A673 (cell line): ENCODE data around the gene PLCG2. TPM values are rescaled to one million over a fixed set of nuclear protein-coding genes. Genes with fewer than 3 reads are reported as not detected.

Experiments
- BruUV-seq: library from RNA; stranded (reverse); fragments of 400-500 nt; replicated peaks from 2 replicates; lab custom pipeline; 2021; lab: Mats Ljungman, UMichigan
- CTCF ChIA-PET: fragments of 300-600 bp; sonication (Branson Sonifier 250); formaldehyde crosslinking; loops from one replicate; lab custom pipeline; 2022; ENCODE audit warnings: antibody characterized with exemption; lab: Charles Lee
- POLR2A ChIA-PET: fragments of 300-600 bp; sonication (Branson Sonifier 250); formaldehyde crosslinking; loops from one replicate; lab custom pipeline; 2022; ENCODE audit warnings: antibody characterized with exemption; ENCODE audit not compliant: low non-redundant PET; lab: Charles Lee
- DNase-seq: peaks from one replicate; pipeline ENCODE4 v3.0.0-alpha.2; 2015; ENCODE audit warnings: low spot score
- H3K27ac ChIP-seq: fragments of 200-600 bp; sonication (generic); 2 replicates; pipeline ENCODE4 v1.5.1; 2016; ENCODE audit warnings: mixed run types, low read depth, mild to moderate bottlenecking, mixed read lengths, antibody characterized with exemption, low read length; ENCODE audit not compliant: poor library complexity, severe bottlenecking
- H3K27me3 ChIP-seq: fragments of 200-600 bp; sonication (generic); replicated peaks from 2 replicates; pipeline ENCODE4 v1.6.1; 2017; ENCODE audit warnings: mixed run types, low read depth, mild to moderate bottlenecking, mixed read lengths, antibody characterized with exemption, low read length; ENCODE audit not compliant: insufficient read depth, poor library complexity
- H3K36me3 ChIP-seq: fragments of 200-600 bp; sonication (generic); 2 replicates; pipeline ENCODE4 v1.6.1; 2016; ENCODE audit warnings: mixed run types, mild to moderate bottlenecking, mixed read lengths, antibody characterized with exemption, low read length; ENCODE audit not compliant: insufficient read depth, poor library complexity, severe bottlenecking
- H3K4me1 ChIP-seq: fragments of 200-600 bp; sonication (generic); 2 replicates; pipeline ENCODE4 v1.6.1; 2017; ENCODE audit warnings: mixed run types, mild to moderate bottlenecking, mixed read lengths, antibody characterized with exemption, low read length; ENCODE audit not compliant: insufficient read depth, poor library complexity, severe bottlenecking
- H3K4me3 ChIP-seq: fragments of 200-600 bp; sonication (generic); 2 replicates; pipeline ENCODE4 v1.5.1; 2016; ENCODE audit warnings: low read depth, mixed run types, mild to moderate bottlenecking, mixed read lengths, low read length; ENCODE audit not compliant: poor library complexity, severe bottlenecking
- H3K9me3 ChIP-seq: fragments of 200-600 bp; sonication (generic); 2 replicates; pipeline ENCODE4 v1.6.1; 2016; ENCODE audit warnings: mixed run types, low read depth, mild to moderate bottlenecking, mixed read lengths, antibody characterized with exemption, low read length; ENCODE audit not compliant: poor library complexity, severe bottlenecking
- CTCF ChIP-seq: fragments of 300-800, 200-600 bp; sonication (generic); conservative IDR thresholded peaks from 2 replicates; pipeline ENCODE4 v1.5.1; 2017; ENCODE audit warnings: low read depth, mild to moderate bottlenecking, antibody characterized with exemption, low read length, moderate library complexity, mixed read lengths
- EZH2 ChIP-seq: fragments of 200-600 bp; sonication (generic); IDR thresholded peaks from 2 replicates; pipeline ENCODE4 v1.6.1; 2017; ENCODE audit warnings: borderline replicate concordance, low read depth, mild to moderate bottlenecking, mixed read lengths, antibody characterized with exemption, low read length; ENCODE audit not compliant: poor library complexity, severe bottlenecking
- intact Hi-C: fragments of 100-400 bp; cut with micrococcal nuclease; formaldehyde crosslinking; loops from one replicate; pipeline ENCODE4 v1.10.0; 2022; ENCODE audit not compliant: unreplicated experiment
- total RNA-seq: library from RNA; stranded (reverse); gene quantifications from 2 replicates; pipeline ENCODE4 v1.2.3, GENCODE V29; 2021

Gene PLCG2
- total RNA-seq, 1 experiment from 2014 or later: 9.6 TPM

GRCh38 chr16:81987121-81987520 is 208.0 kb downstream of the PLCG2 start:
- DNase-seq: no peak
- Histone ChIP-seq H3K27me3 (peaks cover 9% of the 10 kb centered on the region), H3K9me3 (no peaks in the 10 kb centered on the region), H3K27ac (no peak overlapping the region), H3K36me3 (no peaks in the 10 kb centered on the region), H3K4me1 (no peaks in the 10 kb centered on the region), H3K4me3 (no peak overlapping the region)
- intact Hi-C loops: no loop called here
- no TSS peak for BruUV-seq
- TF ChIP-seq CTCF (no peak), EZH2 (no peak)
- CTCF ChIA-PET: no interaction called here
- POLR2A ChIA-PET: no interaction called here

GRCh38 chr16:81987706-81988105 is 208.6 kb downstream of the PLCG2 start:
- Histone ChIP-seq H3K27ac (no peak overlapping the region), H3K27me3 (peaks cover 9% of the 10 kb centered on the region), H3K36me3 (no peaks in the 10 kb centered on the region), H3K4me3 (no peak overlapping the region), H3K9me3 (no peaks in the 10 kb centered on the region), H3K4me1 (no peaks in the 10 kb centered on the region)
- DNase-seq: no peak
- ChIA-PET CTCF (no interaction called here), POLR2A (no interaction called here)
- BruUV-seq: no TSS peak
- intact Hi-C loops: no loop called here
- TF ChIP-seq EZH2 (no peak), CTCF (no peak)

- ChIA-PET POLR2A (no interaction called here), CTCF (no interaction called here)
- H3K36me3 ChIP-seq: no peaks in the 10 kb centered on the region
- intact Hi-C loops: no loop called here
- BruUV-seq: no TSS peak
- TF ChIP-seq CTCF (no peak), EZH2 (no peak)
- no peak overlapping the region for H3K27ac ChIP-seq
- no peaks in the 10 kb centered on the region for H3K4me1 ChIP-seq
- no peaks in the 10 kb centered on the region for H3K9me3 ChIP-seq
- peaks cover 5% of the 10 kb centered on the region for H3K27me3 ChIP-seq
- no peak overlapping the region for H3K4me3 ChIP-seq
- no peak for DNase-seq
Measured at GRCh38 chr16:81992859-81993258, 213.8 kb downstream of the PLCG2 start.
